Uterus (tissue), 4 donors: ENCODE measurements around the gene ZDHHC11. TPM values are rescaled to one million over a fixed set of nuclear protein-coding genes. Genes with fewer than 3 reads are reported as not detected.
"Not testable (repeated sequence)": the region's sequence is repeated elsewhere in the genome, so short reads cannot be mapped to it uniquely, and the experiment has no call there.

Experiments
- DNase-seq, 2 donors: peaks; one replicate each; pipeline ENCODE4 v3.0.0-alpha.2; 2019 to 2020
- H3K27ac ChIP-seq, 2 donors: fragments of 200-600 bp; sonication (generic); 1 replicate in 1 of 2; 2 replicates in 1 of 2; pipeline ENCODE4 v1.5.1; 2016 to 2018
- H3K27me3 ChIP-seq, 2 donors: fragments of 200-600 bp; sonication (generic); one replicate each; pipeline ENCODE4 v1.5.1; 2018 to 2019; ENCODE audit warnings: control low read depth in 1 of 2
- H3K36me3 ChIP-seq, 2 donors: fragments of 200-600 bp; sonication (generic); one replicate each; pipeline ENCODE4 v1.5.1; 2019; ENCODE audit warnings: control low read depth in 1 of 2
- H3K4me1 ChIP-seq, 2 donors: fragments of 200-600 bp; sonication (generic); one replicate each; pipeline ENCODE4 v1.5.1; 2018 to 2019; ENCODE audit warnings: control low read depth in 1 of 2
- H3K4me3 ChIP-seq, 2 donors: fragments of 200-600 bp; sonication (generic); 1 replicate in 1 of 2; 2 replicates in 1 of 2; pipeline ENCODE4 v1.5.1; 2018 to 2019; ENCODE audit warnings: mild to moderate bottlenecking in 1 of 2
- H3K9me3 ChIP-seq, 2 donors: fragments of 200-600 bp; sonication (generic); one replicate each; pipeline ENCODE4 v1.5.1; 2019; ENCODE audit warnings: control low read depth in 1 of 2
- POLR2A ChIP-seq, 2 donors: fragments of 450-650 bp; IDR thresholded peaks; one replicate each; pipeline ENCODE4 v1.6.1; 2016; ENCODE audit warnings: antibody characterized with exemption in 2 of 2, mild to moderate bottlenecking in 1 of 2, moderate library complexity in 1 of 2
- intact Hi-C: fragments of 100-400 bp; cut with DNase I; formaldehyde crosslinking; loops from one replicate; pipeline ENCODE4 v1.15.1; 2023; ENCODE audit warnings: low total_unique reads
- total RNA-seq, 4 donors: library from RNA; depleted of rRNA in 3 of 4; stranded (reverse); fragments of >200 nt in 3 of 4; gene quantifications; one replicate each; pipeline versions ENCODE4 v1.1.0 to v1.2.4, GENCODE V29; 2014 to 2023
- TF ChIP-seq, protein P1 (sequence below), 4 experiments: fragments of 200-600 bp in 2 of 4; fragments of 450-650 bp in 2 of 4; sonication (generic) in 2 of 4; IDR thresholded peaks; one replicate each; pipeline ENCODE4 v1.5.1; 2016 to 2019; ENCODE audit warnings: antibody characterized with exemption in 4 of 4, mild to moderate bottlenecking in 2 of 4, moderate library complexity in 1 of 4
- donor health status: DM: yes; HTN: yes; CAD: no.

The ZDHHC11 gene
- total RNA-seq, 4 donors from 2014 or later: 1.8 to 14.4 (median 8.2) TPM; not detected in 1

GRCh38 chr5:784428-785177, 66.2 kb downstream of the ZDHHC11 start, which contains the start of gene ZDHHC11B:
Gene ZDHHC11B, minus strand, starts transcription at chr5:784729. Its CDS starts 17,810 bp downstream, at chr5:766919.
- intact Hi-C loops, H3K27ac ChIP-seq, H3K36me3 ChIP-seq, H3K9me3 ChIP-seq, H3K27me3 ChIP-seq: not testable (repeated sequence)
- Histone ChIP-seq H3K4me3 (peak within 1 kb of the TSS; percentile 32 to 52), H3K4me1 (peaks cover 0 to 12% of the 10 kb centered on the region in 2 donors)
- DNase-seq: peak; percentile 80 to 87
- TF ChIP-seq POLR2A (IDR thresholded peaks at IDR 0.05): peak in 1 of 2 donors; percentile 32

GRCh38 chr5:783881-784427, 66.8 kb downstream of the ZDHHC11 start:
- H3K9me3 ChIP-seq, H3K27me3 ChIP-seq, intact Hi-C loops, H3K36me3 ChIP-seq, H3K27ac ChIP-seq: not testable (repeated sequence)
- Histone ChIP-seq H3K4me3 (peak overlapping the region; percentile 32 to 52), H3K4me1 (peaks cover 0 to 12% of the 10 kb centered on the region in 2 donors)
- peak in 1 of 2 donors; percentile 47 for DNase-seq

- H3K27me3 ChIP-seq, intact Hi-C loops, H3K9me3 ChIP-seq, H3K36me3 ChIP-seq, H3K27ac ChIP-seq: not testable (repeated sequence)
- Histone ChIP-seq H3K4me1 (peaks cover 0 to 12% of the 10 kb centered on the region in 2 donors), H3K4me3 (peak overlapping the region; percentile 3 to 26)
- DNase-seq: peak in 1 of 2 donors; percentile 51
Measured at GRCh38 chr5:783049-783802, 67.6 kb downstream of the ZDHHC11 start.

DNA sequence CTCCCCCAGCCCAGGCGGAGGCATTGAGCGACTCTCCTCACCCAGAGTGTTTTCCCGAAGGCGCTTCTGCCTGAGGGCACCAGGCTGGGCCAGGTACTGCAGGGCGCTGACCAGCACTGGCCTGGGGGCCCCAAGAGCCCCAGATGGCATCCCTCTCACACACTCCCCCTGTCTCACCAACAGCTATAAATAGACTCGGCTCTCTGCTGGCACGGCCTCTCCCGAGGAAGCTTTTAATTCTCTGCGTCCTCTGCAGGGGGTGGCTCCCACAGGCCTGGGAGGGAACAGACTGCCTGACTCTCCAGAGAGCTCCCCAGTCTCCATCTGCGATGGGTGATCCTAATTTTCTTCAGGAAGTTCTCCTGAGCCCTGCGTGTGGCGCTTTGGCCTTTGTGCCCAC, 68.4 kb downstream of the ZDHHC11 start:
- H3K9me3 ChIP-seq, intact Hi-C loops, DNase-seq, H3K4me3 ChIP-seq, H3K27ac ChIP-seq, H3K27me3 ChIP-seq, H3K36me3 ChIP-seq: not testable (repeated sequence)
- peaks cover 0 to 12% of the 10 kb centered on the region in 2 donors for H3K4me1 ChIP-seq

DNA sequence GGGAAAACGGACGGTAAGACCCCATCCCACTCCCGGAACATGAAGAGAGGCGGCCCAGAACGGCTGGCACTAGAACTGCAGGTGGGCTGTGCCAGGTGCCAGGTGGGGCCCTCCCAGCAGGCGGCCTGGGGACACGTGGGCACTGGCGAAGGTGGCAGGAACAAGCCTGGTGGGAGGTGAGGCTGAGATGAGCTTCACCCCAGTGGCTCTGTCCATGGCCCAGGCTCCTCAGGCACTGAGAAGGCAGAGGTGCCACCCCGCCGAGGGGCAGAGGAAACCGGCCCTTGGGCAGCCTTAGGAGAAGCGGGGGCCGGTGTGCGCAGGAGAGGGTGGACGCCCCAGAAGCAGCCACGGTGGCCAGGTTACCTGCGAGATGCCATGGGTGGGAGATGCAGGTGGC, 70.2 kb downstream of the ZDHHC11 start:
- H3K9me3 ChIP-seq, DNase-seq, H3K36me3 ChIP-seq, intact Hi-C loops, H3K27me3 ChIP-seq, H3K4me3 ChIP-seq, H3K27ac ChIP-seq: not testable (repeated sequence)
- H3K4me1 ChIP-seq: peaks cover 0 to 11% of the 10 kb centered on the region in 2 donors

GRCh38 chr5:778967-779366, 71.8 kb downstream of the ZDHHC11 start:
- H3K27ac ChIP-seq, DNase-seq, H3K9me3 ChIP-seq, H3K36me3 ChIP-seq, H3K27me3 ChIP-seq, H3K4me3 ChIP-seq, intact Hi-C loops, H3K4me1 ChIP-seq: not testable (repeated sequence)

- H3K4me1 ChIP-seq, DNase-seq, H3K4me3 ChIP-seq, H3K27ac ChIP-seq, intact Hi-C loops, H3K9me3 ChIP-seq, H3K36me3 ChIP-seq, H3K27me3 ChIP-seq: not testable (repeated sequence)
Measured at GRCh38 chr5:778421-778820, 72.4 kb downstream of the ZDHHC11 start.

GRCh38 chr5:777756-778161, 73.0 kb downstream of the ZDHHC11 start:
- DNase-seq: peak; percentile 9 to 24
- intact Hi-C loops: no loop called here
- TF ChIP-seq, protein P1, sequence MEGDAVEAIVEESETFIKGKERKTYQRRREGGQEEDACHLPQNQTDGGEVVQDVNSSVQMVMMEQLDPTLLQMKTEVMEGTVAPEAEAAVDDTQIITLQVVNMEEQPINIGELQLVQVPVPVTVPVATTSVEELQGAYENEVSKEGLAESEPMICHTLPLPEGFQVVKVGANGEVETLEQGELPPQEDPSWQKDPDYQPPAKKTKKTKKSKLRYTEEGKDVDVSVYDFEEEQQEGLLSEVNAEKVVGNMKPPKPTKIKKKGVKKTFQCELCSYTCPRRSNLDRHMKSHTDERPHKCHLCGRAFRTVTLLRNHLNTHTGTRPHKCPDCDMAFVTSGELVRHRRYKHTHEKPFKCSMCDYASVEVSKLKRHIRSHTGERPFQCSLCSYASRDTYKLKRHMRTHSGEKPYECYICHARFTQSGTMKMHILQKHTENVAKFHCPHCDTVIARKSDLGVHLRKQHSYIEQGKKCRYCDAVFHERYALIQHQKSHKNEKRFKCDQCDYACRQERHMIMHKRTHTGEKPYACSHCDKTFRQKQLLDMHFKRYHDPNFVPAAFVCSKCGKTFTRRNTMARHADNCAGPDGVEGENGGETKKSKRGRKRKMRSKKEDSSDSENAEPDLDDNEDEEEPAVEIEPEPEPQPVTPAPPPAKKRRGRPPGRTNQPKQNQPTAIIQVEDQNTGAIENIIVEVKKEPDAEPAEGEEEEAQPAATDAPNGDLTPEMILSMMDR (IDR thresholded peaks at IDR 0.05): no peak
- TF ChIP-seq POLR2A (IDR thresholded peaks at IDR 0.05): no peak
- H3K4me1 ChIP-seq: no peaks in the 10 kb centered on the region
- no peak overlapping the region for H3K4me3 ChIP-seq
- no peak overlapping the region for H3K27ac ChIP-seq
- no peaks in the 10 kb centered on the region for H3K27me3 ChIP-seq
- no peaks in the 10 kb centered on the region for H3K36me3 ChIP-seq
- no peaks in the 10 kb centered on the region for H3K9me3 ChIP-seq
